COLO668 (cell line): ENCODE results near the gene PGLYRP3.

Experiments
- DNase-seq: peaks from one replicate; lab custom pipeline; 2025; ENCODE audit not compliant: unreplicated experiment; lab: John Stamatoyannopoulos, UW

The PGLYRP3 gene

GRCh38 chr1:153312570-153313186, at the start of gene PGLYRP3:
Gene PGLYRP3 (minus strand): TSS chr1:153312952. CDS start chr1:153310665, 2,287 bp downstream.
- no peak for DNase-seq

DNA sequence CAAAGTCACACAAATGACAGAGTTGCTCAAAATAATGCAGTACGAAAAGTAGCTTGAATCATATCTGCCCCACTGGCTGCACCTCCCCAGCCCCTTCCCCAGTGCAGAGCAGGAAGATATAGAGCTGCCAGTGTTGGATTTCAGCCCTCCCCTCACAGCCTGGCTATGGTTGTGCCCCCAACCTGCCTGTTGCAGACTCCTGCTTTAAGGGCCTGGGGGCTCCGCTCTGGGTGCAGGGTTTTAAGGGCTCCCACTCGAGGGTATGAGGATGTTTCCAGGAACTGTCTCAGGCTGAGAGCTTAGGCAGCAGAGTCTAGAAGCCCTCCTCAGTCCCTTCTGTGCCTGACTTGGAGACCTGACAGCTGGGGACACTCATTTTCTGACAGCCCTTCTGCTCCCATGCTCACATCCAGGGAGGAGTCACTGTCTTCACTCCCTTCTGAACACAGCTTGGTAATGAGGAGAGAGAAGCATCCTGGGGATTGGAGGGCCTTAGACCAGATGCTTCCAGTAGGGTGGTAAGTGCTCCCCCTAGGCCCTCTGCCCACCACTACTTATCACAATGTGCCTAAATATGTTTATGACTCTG, 49.5 kb upstream of the PGLYRP3 start:
- no peak for DNase-seq

GRCh38 chr1:153361480-153362109, 48.8 kb upstream of the PGLYRP3 start:
- DNase-seq: no peak

GRCh38 chr1:153360592-153361479, 48.1 kb upstream of the PGLYRP3 start:
- no peak for DNase-seq

- no peak for DNase-seq
These were observed 47.4 kb upstream of the PGLYRP3 start for GRCh38 chr1:153360190-153360589.

DNA sequence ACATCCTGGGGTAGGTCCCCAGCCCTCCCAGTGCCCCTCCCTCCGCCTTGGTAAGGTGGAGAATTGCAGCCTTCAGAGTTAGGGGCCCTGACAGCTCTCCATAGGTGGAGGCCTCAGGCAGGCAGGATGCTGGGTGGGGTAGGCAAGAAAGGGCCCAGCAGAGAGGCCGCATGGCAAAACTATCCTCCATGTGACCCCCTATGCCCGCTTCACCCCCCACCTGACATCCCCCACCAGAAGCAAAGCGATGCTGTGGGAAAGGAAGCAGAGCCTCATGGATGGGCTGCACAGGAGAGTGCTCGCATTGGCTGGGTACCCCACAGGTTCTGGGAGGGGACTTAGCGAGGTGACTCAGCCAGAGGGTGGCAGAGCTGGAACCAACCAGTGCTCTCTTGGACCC, 46.5 kb upstream of the PGLYRP3 start:
- no peak for DNase-seq

- DNase-seq: no peak
These were observed 45.9 kb upstream of the PGLYRP3 start for GRCh38 chr1:153358691-153358975.

DNA sequence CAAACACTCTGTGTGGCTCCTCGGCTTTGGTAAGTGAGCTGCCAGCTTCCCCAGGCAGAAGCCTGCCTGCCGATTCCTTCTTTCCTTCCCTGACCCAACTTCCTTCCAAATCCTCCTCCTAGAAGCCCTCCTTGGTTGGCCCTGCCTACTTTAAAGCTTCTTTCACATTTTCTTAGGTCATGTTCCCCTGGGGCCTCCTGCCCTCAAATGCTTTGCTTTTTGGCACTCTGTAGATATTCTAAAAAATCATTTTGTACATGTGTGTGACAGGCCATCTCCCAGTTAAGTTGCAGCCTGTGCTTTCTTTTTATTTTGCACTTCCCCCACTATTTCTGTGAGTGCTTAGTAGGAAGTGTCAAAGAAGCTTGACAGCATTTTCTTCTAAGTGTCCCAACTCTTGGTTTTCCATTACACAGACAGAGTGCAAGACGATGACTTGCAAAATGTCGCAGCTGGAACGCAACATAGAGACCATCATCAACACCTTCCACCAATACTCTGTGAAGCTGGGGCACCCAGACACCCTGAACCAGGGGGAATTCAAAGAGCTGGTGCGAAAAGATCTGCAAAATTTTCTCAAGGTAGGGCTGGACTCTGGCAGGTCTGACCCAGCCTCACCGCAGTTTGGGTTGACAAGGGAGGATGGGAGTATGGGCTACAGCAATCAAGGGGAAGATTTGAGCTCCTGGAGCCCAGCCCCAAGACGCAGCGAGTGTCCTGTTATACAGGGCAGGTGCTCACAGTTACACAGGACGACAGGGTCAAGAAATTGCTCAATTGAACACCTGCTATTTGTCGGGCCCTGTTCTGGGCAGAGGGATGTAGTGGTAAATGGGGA, 45.3 kb upstream of the PGLYRP3 start, which contains the start of gene S100A9:
S100A9 (plus strand) TSS at position 2 of the 838 bp plus-strand sequence; CDS start at position 432, 430 bp downstream.
- no peak for DNase-seq

- DNase-seq: no peak
These were observed 44.5 kb upstream of the PGLYRP3 start for GRCh38 chr1:153357076-153357852.

DNA sequence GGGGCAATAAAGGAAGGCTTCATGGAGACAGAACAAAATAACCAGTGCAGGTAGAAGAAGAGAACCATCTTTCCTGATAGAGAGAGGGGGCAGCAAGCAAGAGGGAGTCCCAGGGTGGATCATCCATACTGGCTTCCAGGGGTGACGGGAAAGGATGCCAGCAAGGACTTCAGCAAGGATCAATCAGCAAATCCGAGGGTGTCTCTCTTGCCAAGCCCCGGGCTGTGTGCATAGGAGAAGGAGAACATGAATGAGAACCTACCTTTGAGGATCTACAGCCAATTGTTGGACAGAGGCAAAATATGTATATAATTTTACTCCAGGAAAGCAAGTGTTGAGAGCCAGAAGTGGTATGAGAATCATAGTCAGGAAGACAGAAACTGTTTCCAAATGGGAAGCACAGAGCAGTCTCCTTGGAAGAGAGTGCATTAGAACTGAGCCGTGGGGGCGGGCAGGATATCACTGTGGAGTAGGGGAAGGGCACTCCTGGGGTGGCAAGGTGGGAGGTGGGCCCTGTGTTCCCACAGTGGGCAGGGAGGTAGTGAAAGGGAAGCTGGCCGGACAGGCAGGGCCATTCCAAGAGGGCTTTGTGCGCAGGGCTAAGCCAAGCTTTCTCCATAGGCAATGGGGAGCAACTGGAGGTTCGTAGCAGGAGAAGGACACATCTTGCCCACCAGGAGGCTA, 43.8 kb upstream of the PGLYRP3 start:
- no peak for DNase-seq

DNA sequence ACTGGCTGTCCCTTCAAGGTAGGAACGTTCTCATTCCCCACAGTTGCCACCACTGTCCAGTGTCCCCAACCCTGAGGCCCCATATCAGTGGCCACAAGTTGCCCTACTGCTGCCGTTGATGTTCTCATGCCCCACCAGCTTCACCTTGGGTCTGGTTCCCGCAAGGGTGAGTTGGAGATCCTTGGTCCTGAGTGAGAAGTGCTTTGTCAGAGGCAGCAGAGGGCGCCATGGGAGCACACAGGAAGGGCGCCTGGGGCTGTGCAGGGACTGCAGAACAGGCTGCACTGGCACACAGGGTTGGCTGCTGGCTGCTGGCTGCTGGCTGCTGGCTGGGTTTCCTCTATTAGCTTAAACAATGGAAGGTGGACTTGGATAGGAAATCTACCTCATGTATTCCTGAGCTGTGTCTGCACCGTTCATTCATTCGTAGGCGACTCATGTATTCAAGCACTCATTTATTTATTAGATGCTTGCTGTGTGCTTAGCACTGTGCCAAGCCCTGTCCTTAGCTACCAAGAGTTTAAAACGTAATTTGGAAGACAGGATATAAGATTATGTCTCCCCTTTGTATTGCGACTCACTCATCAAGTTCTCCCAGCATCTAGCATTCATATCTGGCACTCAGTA, 42.8 kb upstream of the PGLYRP3 start:
- peak; percentile 78 for DNase-seq

DNA sequence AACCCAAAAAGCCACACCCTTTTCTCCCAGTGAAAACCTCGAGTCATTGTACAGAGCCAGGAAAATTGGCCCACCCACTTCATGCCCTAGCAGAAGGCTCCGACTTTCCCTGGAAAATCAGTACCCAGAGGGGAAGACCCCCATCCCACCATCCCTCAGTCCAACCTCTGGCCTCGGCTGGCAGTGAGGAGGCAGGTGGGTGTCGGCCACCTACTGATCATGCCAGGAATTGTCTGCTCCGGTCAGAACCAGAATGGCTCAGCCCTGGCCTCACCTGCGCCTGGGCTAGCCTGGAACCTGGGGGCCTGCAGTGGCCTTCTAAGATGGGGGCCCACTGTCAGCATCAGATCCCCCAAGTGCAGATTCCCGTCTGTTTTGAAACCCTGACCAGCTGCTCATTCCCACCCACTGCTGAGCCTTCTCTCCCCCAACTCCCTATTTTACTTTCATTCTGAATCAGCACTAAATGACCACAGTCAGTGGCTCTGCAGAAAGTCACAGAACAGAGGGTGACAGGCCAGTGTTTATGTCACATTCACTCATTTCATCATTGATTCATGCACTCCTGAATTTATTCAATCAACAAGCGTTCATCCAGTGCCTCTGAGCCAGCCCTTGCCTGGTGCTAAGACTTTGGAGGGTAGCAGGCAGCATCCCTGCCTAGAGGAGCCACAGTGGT, 41.9 kb upstream of the PGLYRP3 start:
- no peak for DNase-seq

DNA sequence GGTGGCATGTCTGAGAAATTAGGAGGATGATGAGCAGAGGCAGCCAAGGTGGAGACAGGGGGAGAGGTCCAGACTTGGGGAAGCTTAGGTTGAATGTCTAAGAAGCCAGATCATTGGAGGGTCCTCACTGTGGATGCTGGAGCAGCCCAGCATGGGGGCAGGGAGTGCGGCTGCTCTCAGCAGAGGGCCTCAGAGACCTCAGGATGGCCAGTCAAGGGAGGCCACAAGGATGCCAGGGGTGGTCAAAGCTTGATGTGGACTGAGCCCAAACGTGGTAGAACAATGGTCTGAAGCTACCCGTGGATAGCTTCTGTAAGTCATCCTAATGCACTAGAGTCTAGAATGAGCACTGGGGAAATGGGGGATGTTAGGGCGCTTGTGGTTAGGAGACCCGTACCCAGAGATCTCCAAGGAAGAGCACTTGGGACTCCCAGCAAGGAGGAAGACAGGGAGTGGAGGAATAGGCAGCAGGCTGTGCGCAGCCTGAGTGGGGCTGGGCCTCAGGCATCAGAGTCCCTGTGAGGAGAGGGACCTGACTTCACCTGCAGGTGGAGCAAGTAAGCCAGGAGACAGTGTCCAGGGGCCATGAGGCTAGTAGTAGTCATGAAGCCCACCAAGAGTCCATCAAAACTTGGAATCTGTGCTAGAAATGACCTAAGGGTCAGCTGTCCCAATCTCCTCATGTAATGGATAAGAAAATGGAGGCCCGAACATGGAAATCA, 40.6 kb upstream of the PGLYRP3 start:
- DNase-seq: peak; percentile 24

- DNase-seq: peak; percentile 67
These were observed 39.8 kb upstream of the PGLYRP3 start for GRCh38 chr1:153352523-153352922.

DNA sequence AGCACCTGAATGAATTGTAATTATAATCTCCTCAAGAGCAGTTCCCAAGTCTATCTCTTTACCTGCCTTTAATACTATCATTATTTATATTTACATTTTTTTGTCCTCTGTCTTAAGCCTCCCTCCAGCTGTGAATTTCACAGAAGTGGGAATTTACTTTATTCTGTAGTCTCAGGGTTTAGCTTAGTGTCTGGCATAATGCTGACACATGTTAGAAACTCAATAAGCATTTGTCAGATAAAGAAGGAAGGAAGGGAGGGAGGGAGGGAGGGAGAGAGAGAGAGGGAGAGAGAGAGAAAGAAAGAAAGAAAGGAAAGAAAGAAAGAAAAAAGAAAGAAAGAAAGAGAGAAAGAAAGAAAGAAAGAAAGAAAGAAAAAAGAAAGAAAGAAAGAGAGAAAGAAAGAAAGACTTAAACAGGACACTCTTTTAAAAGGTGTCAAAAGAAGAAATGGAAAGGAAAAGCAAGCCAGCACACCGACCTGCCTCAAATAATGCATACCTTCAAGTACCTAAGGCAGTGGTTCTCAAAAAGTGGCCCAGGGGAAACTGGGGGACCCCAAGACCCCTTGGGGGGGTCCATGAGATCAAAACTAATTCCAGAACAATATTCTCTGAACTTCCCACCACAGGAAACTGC, 37.7 kb upstream of the PGLYRP3 start:
- DNase-seq: no peak

DNA sequence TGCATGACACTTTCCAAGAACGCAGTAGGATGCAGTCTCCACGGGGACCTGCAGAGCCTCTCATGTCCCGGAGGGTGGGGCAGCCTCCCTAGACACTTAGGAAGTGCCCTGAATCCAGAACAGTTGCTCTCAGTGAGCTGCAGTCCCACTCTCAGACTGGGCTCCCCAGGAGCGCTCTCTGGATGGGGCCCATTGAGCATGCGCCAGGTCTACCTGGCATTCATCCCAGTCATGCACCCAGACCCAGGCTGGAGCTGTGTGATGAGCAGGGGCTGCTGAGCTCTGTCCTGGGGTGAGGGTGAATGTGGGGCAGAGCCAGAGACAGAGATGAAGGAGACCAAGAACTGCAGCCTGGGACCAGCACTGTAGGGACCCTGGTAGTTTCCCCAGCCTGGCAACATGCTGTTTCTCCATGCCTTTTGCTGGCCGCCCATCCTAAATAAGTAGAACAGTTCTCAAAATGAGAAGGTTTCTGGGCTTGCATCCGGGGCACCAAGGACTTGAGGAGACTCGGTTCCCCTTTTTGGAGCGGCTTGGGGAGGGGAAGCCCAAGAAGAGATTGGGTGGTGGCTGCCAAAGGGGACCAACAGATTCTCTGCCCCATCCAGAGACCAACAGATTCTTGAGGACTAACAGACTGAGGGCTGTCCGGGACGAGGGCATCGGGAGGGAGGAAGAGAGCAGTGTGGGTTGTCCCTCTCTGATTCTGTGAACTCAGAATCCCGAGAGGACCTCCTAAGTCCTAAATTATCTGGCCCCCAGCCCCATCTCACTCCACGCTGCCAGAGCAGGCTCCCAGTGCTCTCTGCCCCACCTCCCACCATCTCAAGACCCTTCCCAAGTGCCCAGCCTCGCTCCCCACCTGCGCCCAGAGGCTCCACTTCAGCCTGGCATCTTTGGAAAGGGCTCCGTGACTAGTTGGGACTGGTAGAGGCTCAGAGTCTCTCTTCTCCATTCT, 36.9 kb upstream of the PGLYRP3 start:
- DNase-seq: no peak
